Measurements from ENCODE around the gene APBB3.

Gene APBB3

DNA sequence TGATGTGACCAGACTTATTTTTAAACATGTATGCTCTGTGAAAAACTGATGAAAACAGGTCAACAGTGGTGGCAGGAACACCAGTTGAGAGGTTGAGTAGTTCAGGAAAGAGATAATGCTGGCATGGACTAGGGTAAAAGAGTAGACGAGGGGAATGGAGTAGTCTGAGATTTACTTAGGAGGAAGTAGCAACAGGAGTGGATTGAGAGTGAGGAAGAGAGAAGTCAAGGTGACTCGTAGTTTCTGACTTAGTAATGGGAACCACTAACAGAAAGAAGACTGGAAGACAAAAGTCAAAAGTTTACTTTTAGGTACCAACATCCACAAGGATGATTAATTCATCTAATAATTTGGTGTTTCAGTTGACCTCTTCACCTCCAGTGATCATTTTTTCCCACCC lies 10.7 kb downstream of the APBB3 start:
- no peak for DNase-seq (ENCODE audit: low read depth)

DNA sequence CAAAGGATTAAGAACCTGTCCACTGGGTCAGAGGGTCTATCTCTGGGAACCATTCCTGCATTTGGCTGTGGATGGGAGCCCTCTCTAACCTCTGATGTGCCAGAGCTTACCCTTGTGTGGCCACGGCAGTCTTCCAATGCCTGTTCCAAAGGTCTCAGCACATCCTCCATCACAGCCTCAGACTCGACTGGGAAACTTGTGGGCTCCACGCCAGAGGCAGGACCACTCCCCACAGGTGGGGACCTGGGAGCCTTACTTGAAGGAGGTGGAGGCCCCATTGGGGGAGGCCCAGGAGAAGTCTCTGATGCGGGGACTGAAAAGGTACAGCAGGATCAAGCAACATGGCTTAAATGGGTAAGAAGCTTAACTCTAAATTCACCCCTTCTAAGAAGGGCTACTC lies 12.5 kb downstream of the APBB3 start:
- DNase-seq (ENCODE audit: low read depth): no peak

DNA sequence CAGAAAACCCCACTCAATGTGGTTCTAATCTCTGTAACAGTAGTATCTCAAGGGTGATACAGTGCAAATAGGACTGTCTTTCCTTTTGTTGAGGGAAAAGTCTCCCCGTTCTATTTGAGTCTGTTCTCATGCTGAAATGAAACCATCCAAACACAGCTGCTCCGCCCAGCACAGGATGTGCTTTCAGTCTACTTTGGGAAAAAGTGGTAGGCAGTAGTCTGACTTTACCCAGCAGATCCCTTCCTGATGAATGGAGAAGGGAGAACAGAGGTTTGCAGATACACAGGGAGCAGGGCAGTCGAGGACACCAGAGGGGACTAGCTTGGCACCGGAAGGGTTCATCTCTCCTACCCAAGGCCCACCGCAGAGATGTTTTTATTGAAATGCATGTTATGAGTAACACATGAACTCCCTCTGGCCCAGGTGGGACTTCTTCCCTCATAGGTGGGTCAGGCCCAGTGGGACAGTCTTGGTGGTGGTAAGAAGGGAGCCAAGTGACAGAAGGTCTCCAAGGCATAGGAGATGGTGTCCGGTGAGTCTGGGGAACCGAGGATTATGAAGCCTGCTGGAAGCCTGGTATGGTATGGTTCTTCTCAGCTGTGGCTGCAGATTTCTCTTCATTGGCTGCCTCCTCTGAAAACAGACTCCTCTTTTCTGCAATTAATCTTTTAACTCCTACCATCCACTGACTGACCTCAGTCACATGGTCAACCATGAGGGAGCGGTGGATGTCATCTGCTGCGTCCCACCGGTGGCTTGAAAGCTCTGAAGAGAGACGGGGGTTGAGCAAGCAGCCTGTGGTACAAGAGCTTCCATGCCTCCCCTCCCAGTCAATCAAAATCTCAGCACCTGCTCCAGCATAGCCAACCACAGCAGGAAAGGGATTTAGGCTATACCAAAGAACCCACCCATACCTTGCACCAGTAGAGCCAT lies 14.0 kb downstream of the APBB3 start:
- DNase-seq (ENCODE audit: low read depth): no peak

DNA sequence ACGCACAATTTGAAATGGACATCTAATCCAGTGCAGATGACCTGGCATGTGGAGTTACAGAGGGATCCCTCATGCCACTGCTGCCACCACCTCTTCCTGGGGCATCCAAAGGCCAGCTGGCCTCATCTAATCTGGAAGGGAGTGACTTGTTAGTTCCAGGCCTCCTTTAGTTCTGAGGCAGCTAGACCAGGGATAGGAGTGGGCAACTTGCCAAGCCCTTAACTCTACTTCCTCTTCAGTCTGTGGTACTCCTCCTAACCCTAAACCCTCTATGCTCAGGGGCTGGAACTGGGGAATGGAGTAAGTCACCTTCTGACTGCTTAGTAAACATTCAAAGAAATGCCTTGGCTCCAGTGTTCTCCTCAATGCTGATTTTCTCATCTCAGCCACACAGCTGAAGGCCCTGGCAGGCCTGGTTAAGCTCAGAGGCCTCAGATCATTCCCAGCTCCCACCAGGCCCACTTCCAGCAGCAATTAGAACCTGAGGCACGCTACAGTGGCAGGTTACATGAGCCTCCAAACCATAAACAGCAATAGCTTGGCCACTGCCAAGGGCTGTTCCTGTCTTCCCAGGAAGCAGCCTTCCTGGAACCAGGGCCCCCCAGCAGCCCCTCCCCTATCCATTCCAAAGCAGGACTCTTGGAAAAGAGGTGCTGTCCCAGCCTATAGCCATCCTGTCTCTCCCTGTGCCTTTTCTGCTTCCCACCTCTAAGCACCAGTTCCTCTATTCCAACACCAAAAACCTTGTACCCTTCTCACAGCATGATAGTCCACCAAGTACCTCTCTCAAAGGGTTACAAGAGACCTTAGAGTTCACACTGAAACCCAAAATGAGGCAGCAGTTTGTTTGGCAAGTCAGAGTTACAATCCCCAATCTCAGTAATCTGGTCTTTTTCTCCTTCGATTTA lies 14.9 kb downstream of the APBB3 start:
- DNase-seq (ENCODE audit: low read depth): no peak

DNA sequence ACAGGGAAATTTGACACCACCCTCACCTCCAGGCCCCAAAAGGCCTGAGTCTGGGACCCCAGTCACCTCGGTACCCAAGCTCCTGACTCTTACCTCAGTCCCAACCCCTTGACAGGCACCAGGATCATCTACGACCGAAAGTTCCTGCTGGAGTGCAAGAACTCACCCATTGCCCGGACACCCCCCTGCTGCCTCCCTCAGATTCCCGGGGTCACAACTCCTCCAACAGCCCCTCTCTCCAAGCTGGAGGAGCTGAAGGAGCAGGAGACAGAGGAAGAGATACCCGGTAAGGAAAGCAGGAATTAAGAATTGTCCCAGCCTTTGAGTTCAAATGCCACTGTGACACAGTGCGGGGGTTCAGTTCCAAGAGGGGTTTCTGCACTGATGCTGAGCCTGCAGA lies 15.6 kb downstream of the APBB3 start:
- no peak for DNase-seq (ENCODE audit: low read depth)

DNA sequence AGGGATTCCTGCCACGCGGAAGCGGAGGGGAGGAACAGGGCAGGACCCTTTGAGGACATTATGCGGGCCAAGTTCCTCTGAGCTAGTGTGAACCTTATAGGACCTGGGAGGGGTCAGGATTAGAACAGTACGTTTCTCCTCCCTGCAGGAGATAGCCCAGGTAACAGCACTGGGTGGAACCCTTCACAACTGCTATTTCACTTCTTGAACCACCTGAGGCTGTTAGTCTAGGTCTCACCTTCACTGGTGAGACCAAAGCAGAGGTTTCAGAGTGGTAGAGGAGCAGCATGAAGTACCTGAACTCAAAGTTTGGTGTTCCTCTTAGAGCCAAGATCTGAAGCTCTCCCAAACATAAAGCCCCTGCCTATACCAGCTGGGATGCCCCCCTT lies 16.1 kb downstream of the APBB3 start:
- no peak for DNase-seq (ENCODE audit: low read depth)

DNA sequence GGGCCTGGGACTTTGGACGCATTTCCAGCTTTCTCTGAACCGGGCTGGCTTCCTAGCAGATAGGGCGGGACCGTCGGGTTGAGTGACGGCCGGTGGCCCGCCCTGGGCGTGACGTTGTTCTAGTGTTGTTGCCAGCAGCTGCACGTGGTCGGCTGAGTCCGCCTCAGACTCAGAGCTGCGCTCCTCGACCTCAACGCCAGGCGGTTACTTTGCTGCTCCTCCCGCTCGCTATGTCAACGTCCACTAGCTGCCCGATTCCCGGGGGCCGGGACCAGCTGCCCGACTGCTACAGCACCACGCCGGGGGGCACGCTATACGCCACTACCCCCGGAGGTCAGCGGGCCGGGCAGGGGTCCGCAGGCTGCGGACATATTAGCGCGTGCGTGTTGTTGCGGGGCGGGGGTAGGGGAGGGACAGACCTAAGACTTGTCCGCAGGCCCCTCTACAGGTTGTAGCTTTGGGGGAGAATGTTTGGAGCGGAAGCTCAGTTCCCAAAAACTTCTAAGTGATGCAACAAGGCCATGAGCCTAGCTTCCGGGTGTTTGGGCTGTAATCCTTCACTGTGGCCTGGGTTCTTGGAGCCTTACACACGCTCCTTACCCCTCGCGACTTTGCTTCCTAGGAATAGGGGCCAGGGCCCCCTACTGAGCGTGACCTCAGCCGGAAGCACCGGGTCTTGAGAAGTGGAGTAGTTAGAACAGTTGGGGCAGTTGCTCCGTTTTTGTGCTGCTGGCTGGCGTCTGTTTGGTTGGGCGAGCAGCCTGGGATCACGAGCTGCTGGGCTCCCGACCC lies 16.7 kb downstream of the APBB3 start, which contains the start of gene EIF4EBP3:
TSS of gene EIF4EBP3 (plus strand) at position 155 of the 792 bp plus-strand sequence. CDS start at position 231, 76 bp downstream.
- DNase-seq (ENCODE audit: low read depth): peak; percentile 93

DNA sequence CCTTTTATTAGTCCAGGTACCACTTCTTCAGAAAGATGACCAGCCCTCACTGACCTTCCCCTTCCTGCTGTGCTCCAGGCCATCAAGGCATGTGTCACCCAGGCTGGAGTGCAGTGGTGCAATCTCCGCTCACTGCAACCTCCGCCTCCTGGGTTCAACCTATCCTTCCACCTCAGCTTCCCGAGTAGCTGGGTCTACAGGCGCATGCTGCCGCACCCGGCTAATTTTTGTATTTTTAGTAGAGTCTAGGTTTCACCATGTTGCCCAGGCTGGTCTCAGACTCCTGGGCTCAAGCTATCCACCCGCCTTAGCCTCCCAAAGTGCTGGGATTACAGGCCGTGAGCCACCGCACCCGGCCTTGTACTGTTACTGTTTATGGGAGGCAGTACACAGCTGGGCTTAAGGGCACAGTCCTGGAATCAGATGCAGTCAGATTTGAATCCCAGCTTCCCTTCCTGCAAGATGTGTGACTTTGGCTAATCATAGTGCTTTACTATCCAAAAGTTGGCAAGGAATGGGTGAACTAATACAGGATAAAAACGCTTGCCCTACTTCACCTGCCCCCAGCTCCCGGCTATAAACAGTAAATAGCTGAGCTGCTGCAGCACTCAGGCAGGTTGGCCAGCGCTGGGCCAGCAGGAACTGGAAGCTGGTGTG lies 17.4 kb downstream of the APBB3 start:
- no peak for DNase-seq (ENCODE audit: low read depth)

DNA sequence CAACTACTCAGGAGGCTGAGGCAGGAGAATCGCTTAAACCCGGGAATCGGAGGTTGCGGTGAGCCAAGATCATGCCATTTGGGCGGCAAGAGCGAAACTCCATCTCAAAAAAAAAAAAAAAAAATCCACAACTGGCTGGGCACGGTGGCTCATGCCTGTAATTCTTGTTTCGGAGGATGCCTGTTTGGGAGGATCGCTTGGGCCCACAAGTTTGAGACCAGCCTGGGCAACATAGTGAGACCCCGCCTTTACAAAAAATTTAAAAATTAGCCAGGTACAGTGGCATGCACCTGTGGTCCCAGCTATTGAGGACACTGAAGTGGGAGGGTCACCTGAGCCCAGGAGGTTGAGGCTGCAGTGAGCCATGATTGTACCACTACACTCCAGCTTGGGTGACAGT lies 18.8 kb downstream of the APBB3 start:
- no peak for DNase-seq (ENCODE audit: low read depth)

DNA sequence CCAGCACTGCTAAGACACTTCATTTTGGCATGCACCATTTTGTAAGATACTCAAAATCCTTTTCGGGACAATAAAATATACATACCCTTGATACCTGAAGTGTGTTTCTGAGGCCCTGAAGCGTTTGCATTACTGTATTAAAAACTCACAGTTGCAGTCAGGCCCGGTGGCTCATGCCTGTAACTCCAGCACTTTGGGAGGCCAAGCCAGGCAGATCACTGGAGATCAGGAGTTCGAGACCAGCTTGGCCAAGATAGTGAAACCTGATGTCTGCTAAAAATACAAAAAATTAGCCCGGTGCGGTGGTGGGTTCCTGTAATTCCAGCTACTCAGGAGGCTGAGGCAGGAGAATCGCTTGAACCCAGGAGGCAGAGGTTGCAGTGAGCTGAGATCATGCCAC lies 19.4 kb downstream of the APBB3 start:
- no peak for DNase-seq (ENCODE audit: low read depth)

DNA sequence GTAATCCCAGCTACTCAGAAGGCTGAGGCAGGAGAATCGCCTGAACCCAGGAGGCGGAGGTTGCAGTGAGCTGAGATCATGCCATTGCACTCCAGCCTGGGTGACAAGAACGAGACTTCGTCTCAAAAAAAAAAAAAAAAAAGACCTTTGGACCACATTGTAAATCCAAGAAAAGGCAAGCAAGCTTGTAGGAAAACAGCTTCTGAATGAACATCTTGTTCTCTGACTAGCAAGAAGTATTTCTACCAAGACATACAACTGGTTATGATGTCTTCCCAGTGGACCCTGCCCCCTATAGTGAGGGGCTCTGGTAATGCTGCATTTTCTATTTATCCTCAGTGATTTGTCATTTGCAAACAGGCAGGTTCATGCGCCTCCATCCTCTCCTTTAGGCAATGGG lies 21.4 kb downstream of the APBB3 start:
- DNase-seq (ENCODE audit: low read depth): no peak

DNA sequence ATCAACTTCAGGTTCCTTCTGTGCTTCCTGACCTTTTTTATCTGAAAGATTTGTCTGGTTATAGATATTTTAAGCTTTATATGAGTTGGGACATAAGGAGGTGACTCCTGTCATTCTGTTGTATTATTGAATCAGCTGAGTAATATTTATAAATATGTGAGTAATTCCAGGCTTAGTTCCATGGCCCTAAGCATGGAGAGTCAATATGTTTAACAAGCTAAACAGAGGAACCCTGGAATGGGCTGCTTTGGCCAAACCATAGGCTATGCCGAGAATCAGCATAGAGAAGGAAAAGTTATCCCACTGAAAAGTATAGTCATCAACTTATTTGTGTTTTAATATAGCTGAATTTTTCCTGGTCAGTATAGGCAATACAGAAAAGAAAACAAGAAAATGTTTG lies 24.2 kb downstream of the APBB3 start:
- no peak for DNase-seq (ENCODE audit: low read depth)

DNA sequence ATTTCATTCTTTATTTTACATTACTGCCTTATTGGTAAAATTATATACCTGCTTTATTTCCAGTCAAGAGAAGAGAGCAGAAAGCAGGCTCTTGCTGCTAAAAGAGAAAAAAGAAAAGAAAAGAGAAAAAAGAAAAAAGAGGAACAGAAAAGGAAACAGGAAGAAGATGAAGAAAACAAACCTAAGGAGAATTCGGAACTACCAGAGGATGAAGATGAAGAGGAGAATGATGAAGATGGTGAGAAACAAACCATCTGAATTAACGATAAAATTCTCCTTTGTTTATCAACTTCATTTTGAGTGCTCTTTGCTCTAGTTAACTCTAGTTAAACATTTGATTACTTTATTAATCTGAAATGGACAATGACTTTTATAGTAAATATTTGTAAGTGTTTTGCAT lies 40.4 kb downstream of the APBB3 start:
- DNase-seq (ENCODE audit: low read depth): no peak

DNA sequence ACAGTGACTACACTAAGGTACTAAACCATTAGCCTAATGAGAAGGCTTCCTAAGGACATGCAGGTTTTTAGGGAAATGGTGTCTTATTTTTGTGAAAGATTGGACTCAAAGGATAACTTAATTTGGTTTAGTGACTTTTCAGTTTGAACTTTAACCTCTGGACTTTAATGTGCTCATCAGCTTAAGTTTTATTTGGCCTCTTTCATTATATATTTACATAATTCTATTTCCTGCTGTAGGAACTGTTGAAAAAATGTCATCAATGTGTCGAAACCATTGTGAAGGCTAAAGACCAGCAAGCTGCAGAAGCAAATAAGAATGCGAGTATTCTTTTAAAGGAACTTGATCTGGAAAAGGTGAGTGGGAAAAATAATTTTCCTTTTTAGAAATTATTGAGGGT lies 51.3 kb downstream of the APBB3 start:
- no peak for DNase-seq (ENCODE audit: low read depth)

DNA sequence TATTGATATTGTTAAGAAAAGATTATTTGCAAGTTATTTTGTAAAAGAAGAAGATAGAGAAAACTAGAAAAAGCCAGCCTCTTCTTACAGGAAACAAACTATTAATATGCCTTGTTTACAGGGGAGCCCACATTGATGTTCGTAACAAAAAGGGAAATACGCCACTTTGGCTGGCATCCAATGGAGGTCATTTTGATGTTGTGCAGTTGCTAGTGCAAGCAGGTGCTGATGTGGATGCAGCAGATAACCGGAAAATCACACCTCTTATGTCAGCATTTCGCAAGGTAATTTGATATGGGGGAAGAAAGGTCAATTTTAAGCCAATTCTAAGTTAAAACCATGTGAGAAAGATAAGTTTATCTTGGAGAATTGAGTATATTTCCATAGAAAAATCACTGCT lies 54.5 kb downstream of the APBB3 start:
- DNase-seq (ENCODE audit: low read depth): no peak
